ENCODE data around the gene KCNJ8. TPM values are rescaled to one million over a fixed set of nuclear protein-coding genes. Genes with fewer than 3 reads are reported as not detected.
A peak's percentile ranks its signal among the peaks of the same experiment; 100 is the strongest.
"Not testable (repeated sequence)": the region's sequence is repeated elsewhere in the genome, so short reads cannot be mapped to it uniquely, and the experiment has no call there.

Gene KCNJ8
- polyA plus RNA-seq, 1 donor, result 35.0 TPM

GRCh38 chr12:21786041-21786531 lies 11.6 kb upstream of the KCNJ8 start:
- no peak for DNase-seq (ENCODE audit: low read depth)

GRCh38 chr12:21782723-21783122 lies 8.2 kb upstream of the KCNJ8 start:
- not testable (repeated sequence) for DNase-seq (ENCODE audit: low read depth)

- no peak for DNase-seq (ENCODE audit: low read depth)
Measured at GRCh38 chr12:21780786-21781185, 6.3 kb upstream of the KCNJ8 start.

DNA sequence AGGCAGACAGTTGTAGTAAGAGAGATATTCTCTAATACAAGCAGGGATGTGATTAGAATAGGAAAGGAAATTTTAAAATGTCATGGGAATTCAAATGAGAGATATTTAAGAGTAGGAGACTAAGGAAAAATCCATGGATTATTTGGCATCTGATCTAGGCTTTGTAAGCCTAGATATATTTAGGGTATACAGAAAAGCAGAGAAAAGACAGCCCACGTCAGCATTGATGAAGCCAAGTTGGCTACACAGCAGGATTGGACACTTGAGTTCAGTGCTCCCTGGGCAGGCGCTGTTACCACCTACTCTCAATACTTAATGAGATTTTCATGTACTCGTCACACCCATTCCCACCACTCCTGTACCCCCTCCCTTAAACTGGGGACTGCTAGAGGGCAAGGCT lies 1.7 kb upstream of the KCNJ8 start:
- no peak for DNase-seq (ENCODE audit: low read depth)

- DNase-seq (ENCODE audit: low read depth), result peak; percentile 71
Measured at GRCh38 chr12:21775133-21775820, 771 bp upstream of the KCNJ8 start.

GRCh38 chr12:21773806-21774205 lies 700 bp downstream of the KCNJ8 start:
- no peak for DNase-seq (ENCODE audit: low read depth)

- DNase-seq (ENCODE audit: low read depth), result no peak
Measured at GRCh38 chr12:21773263-21773741, 1.2 kb downstream of the KCNJ8 start.

DNA sequence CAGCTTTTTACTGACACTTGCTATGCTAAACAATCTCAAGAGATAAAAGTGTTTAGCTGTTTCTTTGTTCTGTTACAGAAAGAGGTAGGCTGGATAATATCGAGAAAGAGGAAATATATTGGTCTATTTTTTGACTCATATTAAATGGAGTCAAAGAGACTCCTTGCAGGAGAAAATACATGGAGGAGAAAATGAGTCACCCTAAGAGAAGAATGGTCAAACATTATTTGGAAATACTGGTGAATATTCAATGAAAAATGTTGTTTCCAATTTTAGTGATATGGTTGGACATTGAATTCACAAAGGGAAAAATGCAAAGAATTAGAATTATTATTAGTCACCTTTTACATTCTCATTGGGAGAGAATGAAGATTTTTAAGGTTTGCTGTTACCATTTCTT lies 3.2 kb downstream of the KCNJ8 start:
- DNase-seq (ENCODE audit: low read depth), result no peak

DNA sequence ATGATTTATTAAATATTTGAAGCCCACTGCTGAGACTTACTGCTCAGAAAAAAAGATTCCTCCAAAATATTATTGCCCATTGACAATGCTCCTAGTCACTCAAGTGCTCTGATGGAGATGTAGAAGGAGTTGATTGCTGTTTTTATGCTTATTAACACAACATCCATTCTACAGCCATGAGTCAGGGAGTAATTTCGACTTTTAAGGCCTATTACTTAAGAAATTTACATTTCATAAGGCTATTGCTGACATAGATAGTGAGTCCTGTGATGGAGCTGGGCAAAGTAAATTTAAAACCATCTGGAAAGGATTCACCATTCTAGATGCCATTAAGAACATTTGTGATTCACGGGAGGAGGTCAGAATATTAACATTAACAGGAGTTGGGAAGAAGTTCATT lies 5.2 kb downstream of the KCNJ8 start:
- DNase-seq (ENCODE audit: low read depth), result no peak

DNA sequence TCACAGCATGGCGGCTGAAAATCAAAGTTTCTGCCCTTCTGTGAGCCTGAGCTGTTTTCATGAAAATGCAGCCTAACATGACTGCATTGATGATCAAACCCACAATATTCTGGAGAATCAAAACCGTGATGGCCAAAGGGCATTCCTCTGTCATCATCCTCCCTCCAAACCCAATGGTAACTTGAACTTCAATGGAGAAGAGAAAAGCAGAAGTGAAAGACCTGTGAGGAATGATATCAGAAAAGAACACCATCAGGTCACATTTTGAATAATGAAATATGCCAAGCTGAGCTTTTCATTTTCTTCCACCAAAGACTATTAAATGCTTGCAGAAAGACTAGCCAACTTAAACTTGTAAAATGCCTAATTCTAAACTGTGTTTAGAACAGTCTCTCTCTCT lies 8.1 kb downstream of the KCNJ8 start:
- no peak for DNase-seq (ENCODE audit: low read depth)

- no peak for DNase-seq (ENCODE audit: low read depth)
Measured at GRCh38 chr12:21764950-21765349, 9.6 kb downstream of the KCNJ8 start.

GRCh38 chr12:21764065-21764464 lies 10.4 kb downstream of the KCNJ8 start:
- DNase-seq (ENCODE audit: low read depth), result no peak

- DNase-seq (ENCODE audit: low read depth), result no peak
Measured at GRCh38 chr12:21763531-21763930, 11.0 kb downstream of the KCNJ8 start.

DNA sequence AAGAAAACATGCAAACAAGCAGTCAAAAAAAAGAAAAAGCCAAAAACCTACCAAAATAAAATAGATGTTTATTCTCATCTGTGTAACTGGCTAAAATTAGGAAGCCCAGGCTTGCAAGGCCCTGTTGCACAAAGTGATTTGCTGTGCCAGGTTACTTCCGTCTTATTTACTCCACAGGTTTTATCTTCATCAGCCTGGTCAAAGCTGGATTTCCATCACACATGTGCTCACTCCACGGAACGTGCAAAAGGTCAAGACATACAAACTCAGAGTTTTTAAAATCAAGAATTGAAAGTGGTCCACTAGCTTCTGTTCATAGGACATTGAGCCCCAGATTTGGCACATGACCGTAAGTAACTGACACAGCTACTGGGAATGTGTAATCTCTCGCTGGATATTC lies 14.8 kb downstream of the KCNJ8 start:
- DNase-seq (ENCODE audit: low read depth), result no peak

DNA sequence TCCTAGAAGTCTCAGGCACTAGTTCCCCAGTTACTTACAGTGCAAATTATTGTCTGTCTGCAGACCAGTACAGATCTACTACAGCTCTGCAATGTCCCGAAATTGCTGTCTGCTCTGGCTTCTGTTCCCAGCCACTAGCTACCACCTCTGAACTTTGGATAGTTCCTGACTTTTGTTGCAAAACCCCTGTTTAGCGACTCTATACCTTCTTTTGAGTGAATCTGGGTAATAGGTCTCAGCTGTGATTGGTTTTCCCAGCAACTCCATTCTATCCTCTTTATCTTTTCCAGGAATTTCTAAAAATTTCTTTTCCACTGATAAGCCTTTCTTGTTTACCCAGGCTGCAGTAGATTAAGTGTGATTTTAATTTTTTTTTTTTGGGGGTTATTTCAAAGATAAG lies 16.8 kb downstream of the KCNJ8 start:
- no peak for DNase-seq (ENCODE audit: low read depth)

DNA sequence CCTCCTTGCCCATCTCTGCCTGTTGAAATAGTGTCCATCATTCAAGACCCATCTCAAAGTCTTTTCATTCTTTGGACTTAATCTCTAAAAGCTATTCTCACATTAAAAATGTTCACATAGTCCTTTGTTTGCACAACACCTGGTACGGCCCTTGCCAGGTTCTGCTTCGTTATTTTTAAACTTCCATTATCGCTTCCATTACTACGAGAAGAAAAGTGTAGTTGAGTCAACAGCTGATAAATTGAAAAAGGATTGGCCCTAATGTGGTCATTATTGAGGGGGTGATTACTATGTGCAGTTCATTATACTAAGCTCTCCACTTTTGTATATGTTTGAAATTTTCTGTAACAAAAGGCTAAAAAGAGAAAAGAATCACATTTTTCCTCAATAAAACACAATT lies 17.8 kb downstream of the KCNJ8 start:
- DNase-seq (ENCODE audit: low read depth), result no peak

- no peak for DNase-seq (ENCODE audit: low read depth)
Measured at GRCh38 chr12:21751517-21751916, 23.0 kb downstream of the KCNJ8 start.

- DNase-seq (ENCODE audit: low read depth), result no peak
Measured at GRCh38 chr12:21745258-21745657, 29.2 kb downstream of the KCNJ8 start.

DNA sequence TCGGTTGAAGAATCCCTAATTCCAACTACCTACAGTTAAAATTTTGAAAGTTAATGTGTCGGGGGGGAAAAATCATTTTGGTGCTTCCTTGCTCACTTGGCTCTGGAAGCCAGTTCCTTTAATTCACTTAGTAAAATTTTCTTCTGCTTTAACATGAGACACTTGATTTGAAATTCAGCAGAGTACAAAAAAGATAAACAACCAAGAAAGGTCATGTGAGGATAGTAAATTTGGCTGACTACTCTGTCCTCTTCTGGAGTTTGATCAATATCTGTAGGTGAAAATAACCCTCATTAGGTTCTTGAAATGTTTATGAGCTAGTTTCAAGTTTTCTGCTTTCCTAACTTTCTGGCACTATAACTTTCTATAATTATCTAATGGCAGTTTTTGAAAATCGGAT lies 43.4 kb downstream of the KCNJ8 start:
- DNase-seq (ENCODE audit: low read depth), result no peak

DNA sequence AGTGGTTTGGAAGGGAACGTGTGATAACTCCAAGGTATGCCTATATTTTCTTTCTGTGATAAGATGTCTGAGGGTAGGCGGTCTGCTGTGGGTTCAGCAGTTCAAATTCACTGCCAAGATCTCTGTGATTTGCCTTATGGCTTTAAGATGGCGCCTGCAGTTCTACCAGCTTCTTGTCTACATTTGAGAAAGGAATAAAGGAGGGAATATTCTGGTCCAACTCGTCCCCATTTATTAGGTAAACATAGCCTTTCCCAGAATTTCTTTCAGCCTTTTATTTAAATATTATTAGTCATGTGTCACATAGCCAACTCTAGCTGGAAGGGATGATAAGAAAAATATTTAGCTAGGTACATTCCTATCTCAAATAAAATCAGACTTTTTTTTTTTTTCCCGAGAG lies 48.8 kb downstream of the KCNJ8 start:
- no peak for DNase-seq (ENCODE audit: low read depth)

GRCh38 chr12:21718944-21719650 lies 55.4 kb downstream of the KCNJ8 start:
- DNase-seq (ENCODE audit: low read depth), result no peak

DNA sequence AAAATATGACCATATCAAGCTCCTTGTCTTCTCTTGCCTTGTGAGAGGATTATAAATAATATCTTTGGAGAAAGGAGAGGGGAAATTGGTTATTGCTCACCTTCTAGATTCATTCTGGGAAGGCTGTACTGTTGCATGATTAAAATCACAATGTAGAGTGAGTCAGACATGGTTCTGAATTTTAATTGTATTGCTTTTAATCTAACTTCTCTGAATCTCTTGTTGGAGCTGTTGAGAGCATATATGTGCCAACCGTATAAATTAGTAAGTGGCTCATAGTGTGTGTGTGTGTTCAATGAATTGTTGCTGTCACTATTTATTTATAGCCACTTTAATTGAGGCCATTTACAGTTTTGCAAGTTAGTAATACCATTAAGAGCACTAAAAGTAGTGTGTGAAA lies 56.1 kb downstream of the KCNJ8 start:
- DNase-seq (ENCODE audit: low read depth), result no peak

DNA sequence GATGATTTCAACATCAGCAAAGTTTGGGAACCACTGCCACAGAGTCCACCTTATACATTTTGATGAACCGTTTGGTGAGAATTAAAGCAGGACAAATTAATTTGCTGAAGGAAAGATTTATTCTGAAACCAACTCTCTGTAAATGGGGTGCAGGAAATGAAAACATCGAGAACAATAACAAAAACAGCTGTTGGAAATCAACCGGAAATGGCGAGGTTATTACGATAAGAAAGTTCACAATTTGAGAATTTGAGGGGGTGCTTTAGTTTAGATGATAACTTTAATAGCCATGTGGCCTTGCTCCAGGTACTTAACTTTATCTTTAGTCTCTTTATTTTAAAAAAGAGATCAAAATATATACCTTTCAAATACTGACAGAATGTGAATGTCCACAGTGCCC lies 56.7 kb downstream of the KCNJ8 start:
- DNase-seq (ENCODE audit: low read depth), result no peak
